NCI-H82 (cell line): ENCODE data around the gene TNS4.

ENCODE experiments used
- DNase-seq: peaks from one replicate; lab custom pipeline; 2025; lab: John Stamatoyannopoulos, UW

The TNS4 gene

GRCh38 chr17:40536295-40537171 lies 35.1 kb upstream of the TNS4 start:
- no peak for DNase-seq

GRCh38 chr17:40535924-40536294 lies 34.5 kb upstream of the TNS4 start:
- no peak for DNase-seq

GRCh38 chr17:40535438-40535837 lies 34.0 kb upstream of the TNS4 start:
- no peak for DNase-seq

GRCh38 chr17:40534371-40535189 lies 33.2 kb upstream of the TNS4 start:
- DNase-seq = no peak

- no peak for DNase-seq
Observed at GRCh38 chr17:40533896-40534295, 32.5 kb upstream of the TNS4 start.

- no peak for DNase-seq
Observed at GRCh38 chr17:40532520-40533253, 31.3 kb upstream of the TNS4 start.

GRCh38 chr17:40531051-40531991 lies 29.9 kb upstream of the TNS4 start:
- no peak for DNase-seq

- DNase-seq = no peak
Observed at GRCh38 chr17:40530531-40530994, 29.1 kb upstream of the TNS4 start.

- no peak for DNase-seq
Observed at GRCh38 chr17:40529991-40530390, 28.6 kb upstream of the TNS4 start.

GRCh38 chr17:40528692-40529417 lies 27.4 kb upstream of the TNS4 start:
- peak; percentile 72 for DNase-seq

GRCh38 chr17:40526668-40527067 lies 25.2 kb upstream of the TNS4 start:
- peak; percentile 98 for DNase-seq

GRCh38 chr17:40525294-40525693 lies 23.9 kb upstream of the TNS4 start:
- DNase-seq = no peak

GRCh38 chr17:40524243-40524965 lies 23.0 kb upstream of the TNS4 start:
- DNase-seq = no peak

GRCh38 chr17:40522961-40523310 lies 21.5 kb upstream of the TNS4 start:
- no peak for DNase-seq

- peak; percentile 82 for DNase-seq
Observed at GRCh38 chr17:40522250-40522960, 21.0 kb upstream of the TNS4 start.

GRCh38 chr17:40520991-40521453 lies 19.6 kb upstream of the TNS4 start:
- no peak for DNase-seq

GRCh38 chr17:40519089-40519775 lies 17.8 kb upstream of the TNS4 start:
- DNase-seq = no peak

- DNase-seq = no peak
Observed at GRCh38 chr17:40518401-40519088, 17.1 kb upstream of the TNS4 start.
